ENCODE data around the gene C12orf57. TPM values are rescaled to one million over a fixed set of nuclear protein-coding genes. Genes with fewer than 3 reads are reported as not detected.

Gene C12orf57
- total and polyA plus RNA-seq, 9 of the 15 experiments (the other 6 are each of a cell fraction or from before 2014, with no cell fraction given): 26.7 to 191 (median 107) TPM

DNA sequence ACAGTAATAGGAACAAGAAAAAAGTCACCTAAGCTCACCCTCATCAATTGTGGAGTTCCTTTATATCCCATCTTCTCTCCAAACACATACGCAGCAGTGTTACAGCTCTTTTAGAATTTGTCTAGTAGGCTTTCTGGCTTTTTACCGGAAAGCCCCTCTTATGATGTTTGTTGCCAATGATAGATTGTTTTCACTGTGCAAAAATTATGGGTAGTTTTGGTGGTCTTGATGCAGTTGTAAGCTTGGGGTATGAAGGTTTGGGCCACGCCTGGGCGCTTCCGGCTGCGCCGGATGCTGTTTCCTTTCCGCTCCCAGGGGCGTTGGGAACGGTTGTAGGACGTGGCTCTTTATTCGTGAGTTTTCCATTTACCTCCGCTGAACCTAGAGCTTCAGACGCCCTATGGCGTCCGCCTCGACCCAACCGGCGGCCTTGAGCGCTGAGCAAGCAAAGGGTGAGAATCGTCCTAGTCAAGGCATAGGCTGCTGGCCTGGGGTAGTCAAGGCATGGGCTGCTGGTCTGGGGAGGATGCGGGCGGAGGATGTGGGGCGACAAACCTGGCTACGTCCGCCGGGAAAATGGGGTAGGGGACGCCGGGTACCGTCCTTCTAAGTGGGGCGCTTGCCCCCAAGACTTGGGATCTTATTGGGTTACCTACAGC is at the start of gene C12orf57, which contains the start of gene RNU7-1 (continued):
- TF ChIP-seq, protein P1, sequence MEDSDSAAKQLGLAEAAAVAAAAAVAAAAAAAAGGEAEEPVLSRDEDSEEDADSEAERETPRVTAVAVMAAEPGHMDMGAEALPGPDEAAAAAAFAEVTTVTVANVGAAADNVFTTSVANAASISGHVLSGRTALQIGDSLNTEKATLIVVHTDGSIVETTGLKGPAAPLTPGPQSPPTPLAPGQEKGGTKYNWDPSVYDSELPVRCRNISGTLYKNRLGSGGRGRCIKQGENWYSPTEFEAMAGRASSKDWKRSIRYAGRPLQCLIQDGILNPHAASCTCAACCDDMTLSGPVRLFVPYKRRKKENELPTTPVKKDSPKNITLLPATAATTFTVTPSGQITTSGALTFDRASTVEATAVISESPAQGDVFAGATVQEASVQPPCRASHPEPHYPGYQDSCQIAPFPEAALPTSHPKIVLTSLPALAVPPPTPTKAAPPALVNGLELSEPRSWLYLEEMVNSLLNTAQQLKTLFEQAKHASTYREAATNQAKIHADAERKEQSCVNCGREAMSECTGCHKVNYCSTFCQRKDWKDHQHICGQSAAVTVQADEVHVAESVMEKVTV (CRISPR knock-in tag; IDR thresholded peaks at IDR 0.05): peak; percentile 58
- TF ChIP-seq HNRNPH1 (optimal IDR thresholded peaks at IDR 0.05; ENCODE audit: low read depth, low read length) (no peak), TAF9B (IDR thresholded peaks at IDR 0.05; ENCODE audit: partially characterized antibody) (peak; percentile 93), CBX8 (IDR thresholded peaks at IDR 0.05; ENCODE audit: borderline replicate concordance, extremely low read depth, low read depth, low read length, poor library complexity, severe bottlenecking) (no peak), NFIC (IDR thresholded peaks at IDR 0.05) (peak; percentile 72), POLR2AphosphoS2 (IDR thresholded peaks at IDR 0.05; ENCODE audit: low read length) (peak; percentile 94), ZNF316 (IDR thresholded peaks at IDR 0.05) (peak; percentile 98), ZNF75A (CRISPR knock-in tag; IDR thresholded peaks at IDR 0.05) (peak; percentile 72), CAMTA2 (CRISPR knock-in tag; conservative IDR thresholded peaks at IDR 0.05) (peak; percentile 98), KLF13 (tag; IDR thresholded peaks at IDR 0.05; ENCODE audit: borderline replicate concordance, low read depth) (no peak), SP1 (CRISPR knock-in tag; IDR thresholded peaks at IDR 0.05) (peak; percentile 67), ESRRA (IDR thresholded peaks at IDR 0.05; ENCODE audit: borderline replicate concordance, low read depth) (peak; percentile 34; the same call in 1 of the 2 replicates), EWSR1 (IDR thresholded peaks at IDR 0.05; ENCODE audit: borderline replicate concordance, low read depth, partially characterized antibody) (peak; percentile 91)
- TF ChIP-seq, protein P2, sequence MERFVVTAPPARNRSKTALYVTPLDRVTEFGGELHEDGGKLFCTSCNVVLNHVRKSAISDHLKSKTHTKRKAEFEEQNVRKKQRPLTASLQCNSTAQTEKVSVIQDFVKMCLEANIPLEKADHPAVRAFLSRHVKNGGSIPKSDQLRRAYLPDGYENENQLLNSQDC (CRISPR knock-in tag; IDR thresholded peaks at IDR 0.05): peak; percentile 99
- TF ChIP-seq, protein P3, sequence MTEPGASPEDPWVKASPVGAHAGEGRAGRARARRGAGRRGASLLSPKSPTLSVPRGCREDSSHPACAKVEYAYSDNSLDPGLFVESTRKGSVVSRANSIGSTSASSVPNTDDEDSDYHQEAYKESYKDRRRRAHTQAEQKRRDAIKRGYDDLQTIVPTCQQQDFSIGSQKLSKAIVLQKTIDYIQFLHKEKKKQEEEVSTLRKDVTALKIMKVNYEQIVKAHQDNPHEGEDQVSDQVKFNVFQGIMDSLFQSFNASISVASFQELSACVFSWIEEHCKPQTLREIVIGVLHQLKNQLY (CRISPR knock-in tag; conservative IDR thresholded peaks at IDR 0.05): peak in 1 of 2 experiments; percentile 98; a peak in 2 of 4 replicates
- TF ChIP-seq, protein P4, sequence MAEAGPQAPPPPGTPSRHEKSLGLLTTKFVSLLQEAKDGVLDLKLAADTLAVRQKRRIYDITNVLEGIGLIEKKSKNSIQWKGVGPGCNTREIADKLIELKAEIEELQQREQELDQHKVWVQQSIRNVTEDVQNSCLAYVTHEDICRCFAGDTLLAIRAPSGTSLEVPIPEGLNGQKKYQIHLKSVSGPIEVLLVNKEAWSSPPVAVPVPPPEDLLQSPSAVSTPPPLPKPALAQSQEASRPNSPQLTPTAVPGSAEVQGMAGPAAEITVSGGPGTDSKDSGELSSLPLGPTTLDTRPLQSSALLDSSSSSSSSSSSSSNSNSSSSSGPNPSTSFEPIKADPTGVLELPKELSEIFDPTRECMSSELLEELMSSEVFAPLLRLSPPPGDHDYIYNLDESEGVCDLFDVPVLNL (CRISPR knock-in tag; IDR thresholded peaks at IDR 0.05; ENCODE audit: low read depth): no peak
- TF ChIP-seq, protein P5, sequence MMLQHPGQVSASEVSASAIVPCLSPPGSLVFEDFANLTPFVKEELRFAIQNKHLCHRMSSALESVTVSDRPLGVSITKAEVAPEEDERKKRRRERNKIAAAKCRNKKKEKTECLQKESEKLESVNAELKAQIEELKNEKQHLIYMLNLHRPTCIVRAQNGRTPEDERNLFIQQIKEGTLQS (IDR thresholded peaks at IDR 0.05): no peak
- TF ChIP-seq, protein P5 (CRISPR knock-in tag; conservative IDR thresholded peaks at IDR 0.05): 0 out of 2 replicates have a peak, but pooled peaks have one; percentile 12
- TF ChIP-seq, protein P6, sequence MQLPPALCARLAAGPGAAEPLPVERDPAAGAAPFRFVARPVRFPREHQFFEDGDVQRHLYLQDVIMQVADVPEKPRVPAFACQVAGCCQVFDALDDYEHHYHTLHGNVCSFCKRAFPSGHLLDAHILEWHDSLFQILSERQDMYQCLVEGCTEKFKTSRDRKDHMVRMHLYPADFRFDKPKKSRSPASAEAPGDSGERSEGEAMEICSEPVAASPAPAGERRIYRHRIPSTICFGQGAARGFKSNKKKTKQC (CRISPR knock-in tag; IDR thresholded peaks at IDR 0.05): peak; percentile 84
- TF ChIP-seq, protein P7, sequence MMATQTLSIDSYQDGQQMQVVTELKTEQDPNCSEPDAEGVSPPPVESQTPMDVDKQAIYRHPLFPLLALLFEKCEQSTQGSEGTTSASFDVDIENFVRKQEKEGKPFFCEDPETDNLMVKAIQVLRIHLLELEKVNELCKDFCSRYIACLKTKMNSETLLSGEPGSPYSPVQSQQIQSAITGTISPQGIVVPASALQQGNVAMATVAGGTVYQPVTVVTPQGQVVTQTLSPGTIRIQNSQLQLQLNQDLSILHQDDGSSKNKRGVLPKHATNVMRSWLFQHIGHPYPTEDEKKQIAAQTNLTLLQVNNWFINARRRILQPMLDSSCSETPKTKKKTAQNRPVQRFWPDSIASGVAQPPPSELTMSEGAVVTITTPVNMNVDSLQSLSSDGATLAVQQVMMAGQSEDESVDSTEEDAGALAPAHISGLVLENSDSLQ (IDR thresholded peaks at IDR 0.05): no peak
